ENCODE measurements around the gene PRRG2.

GRCh38 chr19:49549045-49549444 lies 32.1 kb upstream of the PRRG2 start:
- TF ChIP-seq CTCF (IDR thresholded peaks at IDR 0.05): no peak
- no peak for TF ChIP-seq POLR2A (IDR thresholded peaks at IDR 0.05)

All from testis (tissue), 2 donors.